Measurements from ENCODE around the gene CAPG. TPM values are rescaled to one million over a fixed set of nuclear protein-coding genes. Genes with fewer than 3 reads are reported as not detected.

The CAPG gene
- polyA plus RNA-seq, 2 of the 4 experiments (the other 2 are of a cell fraction), result 57.5 to 81.0 TPM

DNA sequence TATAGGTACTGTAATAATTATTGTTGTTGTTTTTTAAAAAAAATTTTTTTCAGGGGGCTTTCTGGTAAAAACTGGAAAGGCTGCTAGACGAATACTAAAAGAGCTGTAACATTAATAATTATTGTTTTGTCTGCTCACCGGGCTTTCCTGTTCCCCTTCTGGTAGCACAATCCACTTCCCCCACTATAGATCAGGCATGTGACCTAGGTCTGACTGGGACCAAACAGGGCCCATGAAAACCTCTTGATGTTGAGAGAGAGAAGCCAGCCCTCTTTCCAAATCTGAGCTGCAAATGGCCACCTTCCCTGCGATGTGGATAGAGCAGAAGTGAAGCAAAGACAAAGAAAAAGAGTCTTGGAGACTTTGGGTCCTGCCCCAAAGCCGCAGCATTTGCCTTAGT lies 31.7 kb upstream of the CAPG start:
- H3K27ac ChIP-seq, result peak overlapping the region; percentile 35 to 62; a peak in 5 of 6 replicates
- TF ChIP-seq ZC3H11A (IDR thresholded peaks at IDR 0.05) (no peak), MAZ (IDR thresholded peaks at IDR 0.05; ENCODE audit: borderline replicate concordance, low read depth, low read length) (no peak), JUN (IDR thresholded peaks at IDR 0.05) (no peak), FOSL2 (IDR thresholded peaks at IDR 0.05) (no peak), FOSL2 (CRISPR knock-in tag; IDR thresholded peaks at IDR 0.05) (no peak), CHD4 (IDR thresholded peaks at IDR 0.05; ENCODE audit: borderline replicate concordance) (no peak), RAD21 (conservative IDR thresholded peaks at IDR 0.05 in 1 of 2, IDR thresholded peaks at IDR 0.05 in 1 of 2) (no peak), BHLHE40 (IDR thresholded peaks at IDR 0.05; ENCODE audit: low read depth, low read length) (no peak), NR3C1 (IDR thresholded peaks at IDR 0.05) (no peak), CBX2 (IDR thresholded peaks at IDR 0.05; ENCODE audit: borderline replicate concordance, low read depth) (no peak), JUNB (IDR thresholded peaks at IDR 0.05) (no peak), POLR2AphosphoS2 (conservative IDR thresholded peaks at IDR 0.05; ENCODE audit: low read length) (no peak), MAFK (IDR thresholded peaks at IDR 0.05; ENCODE audit: partially characterized antibody) (no peak), SREBF2 (IDR thresholded peaks at IDR 0.05) (no peak)
- TF ChIP-seq, protein P1, sequence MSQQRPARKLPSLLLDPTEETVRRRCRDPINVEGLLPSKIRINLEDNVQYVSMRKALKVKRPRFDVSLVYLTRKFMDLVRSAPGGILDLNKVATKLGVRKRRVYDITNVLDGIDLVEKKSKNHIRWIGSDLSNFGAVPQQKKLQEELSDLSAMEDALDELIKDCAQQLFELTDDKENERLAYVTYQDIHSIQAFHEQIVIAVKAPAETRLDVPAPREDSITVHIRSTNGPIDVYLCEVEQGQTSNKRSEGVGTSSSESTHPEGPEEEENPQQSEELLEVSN (IDR thresholded peaks at IDR 0.05; ENCODE audit: borderline replicate concordance, low read depth), result no peak
- TF ChIP-seq, protein P2, sequence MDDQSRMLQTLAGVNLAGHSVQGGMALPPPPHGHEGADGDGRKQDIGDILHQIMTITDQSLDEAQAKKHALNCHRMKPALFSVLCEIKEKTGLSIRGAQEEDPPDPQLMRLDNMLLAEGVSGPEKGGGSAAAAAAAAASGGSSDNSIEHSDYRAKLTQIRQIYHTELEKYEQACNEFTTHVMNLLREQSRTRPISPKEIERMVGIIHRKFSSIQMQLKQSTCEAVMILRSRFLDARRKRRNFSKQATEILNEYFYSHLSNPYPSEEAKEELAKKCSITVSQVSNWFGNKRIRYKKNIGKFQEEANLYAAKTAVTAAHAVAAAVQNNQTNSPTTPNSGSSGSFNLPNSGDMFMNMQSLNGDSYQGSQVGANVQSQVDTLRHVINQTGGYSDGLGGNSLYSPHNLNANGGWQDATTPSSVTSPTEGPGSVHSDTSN (IDR thresholded peaks at IDR 0.05), result no peak
- TF ChIP-seq, protein P3, sequence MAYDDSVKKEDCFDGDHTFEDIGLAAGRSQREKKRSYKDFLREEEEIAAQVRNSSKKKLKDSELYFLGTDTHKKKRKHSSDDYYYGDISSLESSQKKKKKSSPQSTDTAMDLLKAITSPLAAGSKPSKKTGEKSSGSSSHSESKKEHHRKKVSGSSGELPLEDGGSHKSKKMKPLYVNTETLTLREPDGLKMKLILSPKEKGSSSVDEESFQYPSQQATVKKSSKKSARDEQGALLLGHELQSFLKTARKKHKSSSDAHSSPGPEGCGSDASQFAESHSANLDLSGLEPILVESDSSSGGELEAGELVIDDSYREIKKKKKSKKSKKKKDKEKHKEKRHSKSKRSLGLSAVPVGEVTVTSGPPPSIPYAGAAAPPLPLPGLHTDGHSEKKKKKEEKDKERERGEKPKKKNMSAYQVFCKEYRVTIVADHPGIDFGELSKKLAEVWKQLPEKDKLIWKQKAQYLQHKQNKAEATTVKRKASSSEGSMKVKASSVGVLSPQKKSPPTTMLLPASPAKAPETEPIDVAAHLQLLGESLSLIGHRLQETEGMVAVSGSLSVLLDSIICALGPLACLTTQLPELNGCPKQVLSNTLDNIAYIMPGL (CRISPR knock-in tag; IDR thresholded peaks at IDR 0.05; ENCODE audit: borderline replicate concordance), result no peak
- H3K4me1 ChIP-seq, result peaks cover 46% of the 10 kb centered on the region
- 83% methylated on average over 4 of the region's 4 CpGs for WGBS (ENCODE audit: missing lambda C conversion rate)
- no peak for ATAC-seq
- no peaks in the 10 kb centered on the region for H3K9me3 ChIP-seq
- no peak overlapping the region for H3K4me2 ChIP-seq
- no peak overlapping the region for H3K4me3 ChIP-seq
- CTCF ChIA-PET, result interaction anchor here (0.6 to 20.5 kb wide), 7 partner anchors 8 to 110 kb away, joined by 3 to 209 read pairs (median 3); partner anchors contain the start of gene SH2D6
- POLR2A ChIA-PET, result interaction anchor here (8.1 kb wide), 1 partner anchor 98 kb away, joined by 153 read pairs; the partner anchor contains the start of gene MAT2A
- no peak for DNase-seq (ENCODE audit: low read depth in 1 of 2, low spot score in 1 of 2)
- FAIRE-seq, result no peak

DNA sequence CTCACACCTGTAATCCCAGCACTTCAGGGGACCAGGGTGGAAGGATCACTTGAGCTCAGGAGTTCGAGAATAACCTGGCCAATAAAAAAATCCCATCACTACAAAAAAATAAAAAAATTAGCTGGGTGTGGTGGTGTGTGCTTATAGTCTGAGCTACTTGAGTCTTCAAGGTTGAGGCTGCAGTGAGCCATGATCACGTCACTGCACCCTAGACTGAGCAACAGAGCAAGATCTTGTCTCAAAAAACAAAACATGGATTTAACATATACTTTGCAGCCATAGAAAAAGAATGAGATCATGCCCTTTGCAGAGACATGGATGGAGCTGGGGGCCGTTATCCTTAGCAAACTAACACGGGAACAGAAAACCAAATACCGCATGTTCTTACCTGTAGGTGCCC lies 30.6 kb upstream of the CAPG start:
- Histone ChIP-seq H3K27ac (peak overlapping the region; percentile 91 to 95; a peak in 3 of 6 replicates), H3K4me3 (no peak overlapping the region), H3K4me1 (peaks cover 46% of the 10 kb centered on the region), H3K4me2 (no peak overlapping the region), H3K9me3 (no peaks in the 10 kb centered on the region)
- ATAC-seq (no peak), DNase-seq (ENCODE audit: low read depth in 1 of 2, low spot score in 1 of 2) (no peak), FAIRE-seq (no peak)
- ChIA-PET CTCF (interaction anchor here (1.3 to 20.5 kb wide), 3 partner anchors 9 to 112 kb away, joined by 3 to 209 read pairs (median 22); partner anchors contain the start of gene SH2D6), POLR2A (interaction anchor here (8.1 kb wide), 1 partner anchor 99 kb away, joined by 153 read pairs; the partner anchor contains the start of gene MAT2A)
- WGBS (ENCODE audit: missing lambda C conversion rate), result 86% methylated on average over 5 of the region's 5 CpGs
- TF ChIP-seq CEBPB (IDR thresholded peaks at IDR 0.05), result no peak
- no peak for TF ChIP-seq MAFK (IDR thresholded peaks at IDR 0.05; ENCODE audit: partially characterized antibody)
- no peak for TF ChIP-seq HDAC2 (IDR thresholded peaks at IDR 0.05)
- TF ChIP-seq, protein P4, sequence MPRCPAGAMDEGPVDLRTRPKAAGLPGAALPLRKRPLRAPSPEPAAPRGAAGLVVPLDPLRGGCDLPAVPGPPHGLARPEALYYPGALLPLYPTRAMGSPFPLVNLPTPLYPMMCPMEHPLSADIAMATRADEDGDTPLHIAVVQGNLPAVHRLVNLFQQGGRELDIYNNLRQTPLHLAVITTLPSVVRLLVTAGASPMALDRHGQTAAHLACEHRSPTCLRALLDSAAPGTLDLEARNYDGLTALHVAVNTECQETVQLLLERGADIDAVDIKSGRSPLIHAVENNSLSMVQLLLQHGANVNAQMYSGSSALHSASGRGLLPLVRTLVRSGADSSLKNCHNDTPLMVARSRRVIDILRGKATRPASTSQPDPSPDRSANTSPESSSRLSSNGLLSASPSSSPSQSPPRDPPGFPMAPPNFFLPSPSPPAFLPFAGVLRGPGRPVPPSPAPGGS (IDR thresholded peaks at IDR 0.05), result no peak
- TF ChIP-seq, protein P5, sequence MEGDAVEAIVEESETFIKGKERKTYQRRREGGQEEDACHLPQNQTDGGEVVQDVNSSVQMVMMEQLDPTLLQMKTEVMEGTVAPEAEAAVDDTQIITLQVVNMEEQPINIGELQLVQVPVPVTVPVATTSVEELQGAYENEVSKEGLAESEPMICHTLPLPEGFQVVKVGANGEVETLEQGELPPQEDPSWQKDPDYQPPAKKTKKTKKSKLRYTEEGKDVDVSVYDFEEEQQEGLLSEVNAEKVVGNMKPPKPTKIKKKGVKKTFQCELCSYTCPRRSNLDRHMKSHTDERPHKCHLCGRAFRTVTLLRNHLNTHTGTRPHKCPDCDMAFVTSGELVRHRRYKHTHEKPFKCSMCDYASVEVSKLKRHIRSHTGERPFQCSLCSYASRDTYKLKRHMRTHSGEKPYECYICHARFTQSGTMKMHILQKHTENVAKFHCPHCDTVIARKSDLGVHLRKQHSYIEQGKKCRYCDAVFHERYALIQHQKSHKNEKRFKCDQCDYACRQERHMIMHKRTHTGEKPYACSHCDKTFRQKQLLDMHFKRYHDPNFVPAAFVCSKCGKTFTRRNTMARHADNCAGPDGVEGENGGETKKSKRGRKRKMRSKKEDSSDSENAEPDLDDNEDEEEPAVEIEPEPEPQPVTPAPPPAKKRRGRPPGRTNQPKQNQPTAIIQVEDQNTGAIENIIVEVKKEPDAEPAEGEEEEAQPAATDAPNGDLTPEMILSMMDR (IDR thresholded peaks at IDR 0.05), result no peak
- TF ChIP-seq HOXA7 (CRISPR knock-in tag; IDR thresholded peaks at IDR 0.05), result no peak
- no peak for TF ChIP-seq CBX8 (IDR thresholded peaks at IDR 0.05)
- TF ChIP-seq TP53 (CRISPR knock-in tag; IDR thresholded peaks at IDR 0.05), result no peak
- TF ChIP-seq SREBF2 (IDR thresholded peaks at IDR 0.05), result no peak
- TF ChIP-seq RARB (CRISPR knock-in tag; IDR thresholded peaks at IDR 0.05), result no peak
- no peak for TF ChIP-seq RFX5 (IDR thresholded peaks at IDR 0.05)
- no peak for TF ChIP-seq ZNF302 (CRISPR knock-in tag; IDR thresholded peaks at IDR 0.05)
- TF ChIP-seq KDM1A (IDR thresholded peaks at IDR 0.05; ENCODE audit: low read depth), result no peak
- no peak for TF ChIP-seq ZSCAN20 (CRISPR knock-in tag; IDR thresholded peaks at IDR 0.05)
- TF ChIP-seq, protein P6, sequence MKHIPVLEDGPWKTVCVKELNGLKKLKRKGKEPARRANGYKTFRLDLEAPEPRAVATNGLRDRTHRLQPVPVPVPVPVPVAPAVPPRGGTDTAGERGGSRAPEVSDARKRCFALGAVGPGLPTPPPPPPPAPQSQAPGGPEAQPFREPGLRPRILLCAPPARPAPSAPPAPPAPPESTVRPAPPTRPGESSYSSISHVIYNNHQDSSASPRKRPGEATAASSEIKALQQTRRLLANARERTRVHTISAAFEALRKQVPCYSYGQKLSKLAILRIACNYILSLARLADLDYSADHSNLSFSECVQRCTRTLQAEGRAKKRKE (CRISPR knock-in tag; IDR thresholded peaks at IDR 0.05; ENCODE audit: low read depth), result no peak
- TF ChIP-seq JUN (IDR thresholded peaks at IDR 0.05), result no peak
- no peak for TF ChIP-seq JUNB (IDR thresholded peaks at IDR 0.05)
- TF ChIP-seq, protein P7, sequence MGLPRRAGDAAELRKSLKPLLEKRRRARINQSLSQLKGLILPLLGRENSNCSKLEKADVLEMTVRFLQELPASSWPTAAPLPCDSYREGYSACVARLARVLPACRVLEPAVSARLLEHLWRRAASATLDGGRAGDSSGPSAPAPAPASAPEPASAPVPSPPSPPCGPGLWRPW (IDR thresholded peaks at IDR 0.05), result no peak
- no peak for TF ChIP-seq EP300 (IDR thresholded peaks at IDR 0.05)
